Suppressor macrophage treated with lipopolysaccharide for 1 hour (primary cell): Measurements from ENCODE around the gene PRAMEF5.
"Not testable (repeated sequence)": the region's sequence is repeated elsewhere in the genome, so short reads cannot be mapped to it uniquely, and the experiment has no call there.

Experiments
- DNase-seq, 3 donors: peaks; one replicate each; pipeline ENCODE4 v3.0.0-alpha.2; 2020 to 2022

The PRAMEF5 gene

DNA sequence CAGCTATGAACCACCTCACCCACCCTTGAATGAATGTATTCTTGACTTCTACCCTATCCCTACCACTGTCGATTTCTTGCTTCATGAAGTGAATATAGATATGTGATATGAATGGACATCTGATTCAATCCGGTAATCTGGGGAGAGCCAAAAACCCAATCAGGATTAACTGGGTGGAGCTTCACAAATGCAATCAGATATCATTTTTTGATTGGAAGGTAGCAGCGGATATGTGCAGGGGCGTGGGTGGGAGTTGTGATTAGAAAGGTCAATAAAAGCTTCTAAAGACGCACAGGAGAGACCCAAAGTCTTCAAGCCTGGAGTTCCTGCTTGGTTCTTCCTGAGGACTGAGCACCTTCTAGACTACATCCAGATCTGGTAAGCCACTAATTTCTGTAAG lies at the start of gene PRAMEF5:
TSS of gene PRAMEF5 (plus strand) at position 301 of the 400 bp plus-strand sequence. CDS start 5,071 bp downstream, outside the sequence.
- not testable (repeated sequence) for DNase-seq

DNA sequence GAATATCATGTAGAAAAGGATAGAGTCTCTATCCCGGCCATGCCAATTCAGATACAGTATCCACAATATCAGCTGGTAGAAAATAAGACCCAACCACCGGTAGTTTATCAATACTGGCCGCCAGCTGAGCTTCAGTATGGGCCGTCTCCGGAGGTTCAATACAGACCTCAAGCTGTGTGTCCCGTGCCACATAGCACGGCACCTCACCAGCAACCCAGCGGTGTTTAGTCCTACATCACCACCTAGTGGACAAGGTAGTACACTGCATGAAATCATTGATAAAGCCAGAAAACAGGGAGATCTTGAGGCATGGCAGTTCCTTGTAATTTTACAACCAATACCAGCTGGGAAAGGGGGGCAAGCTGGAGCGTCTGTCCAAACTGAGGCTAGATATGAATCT lies 45.3 kb upstream of the PRAMEF5 start:
- not testable (repeated sequence) for DNase-seq

DNA sequence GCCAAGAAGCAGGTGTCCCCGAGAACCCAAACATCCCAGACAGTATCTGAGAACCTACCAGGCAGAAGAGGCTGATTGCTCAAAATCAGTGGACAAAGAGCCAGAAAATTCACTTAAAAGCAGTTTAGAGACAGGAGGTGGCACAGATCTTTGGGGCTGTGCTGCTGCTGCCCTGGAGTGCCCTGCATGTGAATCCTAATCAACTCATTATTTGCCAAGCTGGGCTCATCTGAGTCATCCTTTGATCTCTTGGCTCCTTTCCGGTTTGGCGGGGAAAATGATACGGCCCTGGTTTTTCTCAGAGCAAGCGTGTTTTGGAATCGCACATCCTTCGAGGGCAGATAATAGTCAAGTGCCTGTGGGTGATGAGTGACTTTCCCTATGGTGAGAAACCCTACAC lies 37.4 kb upstream of the PRAMEF5 start:
- not testable (repeated sequence) for DNase-seq

DNA sequence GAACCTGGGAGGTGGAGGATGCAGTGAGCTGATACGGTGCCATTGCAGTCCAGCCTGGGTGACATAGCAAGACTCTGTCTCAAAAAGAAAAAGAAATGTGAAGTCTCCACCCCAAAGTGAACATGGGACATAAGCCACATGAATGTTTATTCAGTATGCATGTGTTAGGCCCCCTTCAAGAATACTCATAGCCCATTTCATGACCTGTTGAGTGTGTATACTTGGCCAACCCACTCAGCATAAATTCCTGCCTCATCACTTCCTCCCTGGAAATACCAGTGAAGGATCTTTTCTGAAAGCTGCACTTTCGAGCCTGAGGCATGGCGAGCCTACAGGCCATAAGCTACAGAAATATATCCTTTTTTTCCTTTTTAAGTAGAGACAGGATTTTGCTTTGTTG lies 34.8 kb upstream of the PRAMEF5 start:
- not testable (repeated sequence) for DNase-seq

DNA sequence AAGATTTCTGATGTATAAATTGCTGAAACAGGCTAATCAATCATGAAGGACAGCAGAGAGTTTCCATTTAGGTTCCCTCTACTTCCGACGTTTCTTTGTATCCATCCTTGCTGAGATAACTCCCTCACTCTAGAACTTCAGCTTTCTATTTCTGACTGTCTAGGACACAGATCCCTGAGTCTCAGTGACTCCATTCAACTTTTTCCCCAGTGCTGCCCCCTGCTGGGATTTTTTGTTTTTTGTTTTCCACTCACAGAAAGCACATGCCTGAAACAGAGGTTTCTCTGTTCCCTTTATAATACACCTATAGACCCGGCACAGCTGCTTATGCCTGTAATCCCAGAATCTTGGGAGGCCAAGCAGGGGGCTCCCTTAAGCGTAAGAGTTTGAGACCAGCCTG lies 31.2 kb upstream of the PRAMEF5 start:
- DNase-seq, result not testable (repeated sequence)

DNA sequence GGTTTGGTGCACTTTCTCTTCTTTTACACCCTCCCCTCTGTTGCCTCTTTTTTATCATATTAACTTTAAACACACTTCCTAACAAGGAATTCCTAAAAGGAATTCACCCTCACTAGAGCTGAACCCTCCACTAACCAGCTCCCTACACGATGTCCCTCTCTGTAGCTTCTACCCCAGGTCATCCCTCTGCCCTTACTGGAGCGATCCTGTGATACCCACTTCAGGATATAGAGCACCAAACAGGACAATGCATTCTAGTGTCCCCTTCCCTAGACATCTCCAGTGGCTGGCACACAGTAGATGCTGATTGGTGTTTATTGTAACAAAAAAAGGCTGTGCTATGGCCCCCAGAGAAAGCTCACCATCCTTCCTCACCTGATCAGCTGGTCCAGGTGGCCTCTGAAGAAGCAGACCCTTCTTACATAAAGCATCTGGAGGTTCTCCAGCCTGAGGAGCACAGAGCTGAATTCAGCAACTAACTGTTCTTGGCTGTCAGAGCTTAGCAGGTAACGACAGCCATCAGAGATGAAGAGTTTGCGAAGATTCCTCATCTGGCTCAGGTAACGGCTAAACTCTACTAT lies 29.4 kb upstream of the PRAMEF5 start:
- no peak for DNase-seq

DNA sequence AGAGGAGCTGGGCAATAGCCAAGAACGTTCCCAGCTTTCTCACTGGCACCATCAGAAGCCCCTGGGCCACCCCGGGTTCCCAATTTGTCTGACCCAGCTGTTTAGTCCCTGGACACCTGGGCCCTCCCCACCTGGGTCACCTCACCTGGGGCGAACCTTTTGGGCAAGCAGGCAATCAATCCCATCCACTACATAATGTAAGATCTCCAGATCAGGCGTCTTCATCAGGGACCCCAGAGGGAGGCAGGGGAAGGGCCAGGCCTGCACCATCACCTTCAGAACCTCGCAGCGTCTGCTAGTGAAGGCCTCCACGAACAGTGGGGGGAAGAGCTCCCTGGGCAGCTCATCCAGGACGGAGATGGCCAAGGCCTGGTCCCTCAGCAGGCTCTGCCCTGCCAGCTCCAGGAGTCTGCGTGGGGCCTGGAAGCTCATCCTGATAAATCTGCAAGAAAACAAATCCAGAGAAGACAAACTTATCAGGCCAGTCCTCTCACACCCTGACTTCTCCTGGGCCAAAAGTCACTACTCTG lies 28.3 kb upstream of the PRAMEF5 start, which contains the start of gene PRAMEF18:
TSS of gene PRAMEF18 (minus strand) at position 480 of the 530 bp plus-strand sequence. CDS start at position 432, 48 bp downstream.
- not testable (repeated sequence) for DNase-seq

DNA sequence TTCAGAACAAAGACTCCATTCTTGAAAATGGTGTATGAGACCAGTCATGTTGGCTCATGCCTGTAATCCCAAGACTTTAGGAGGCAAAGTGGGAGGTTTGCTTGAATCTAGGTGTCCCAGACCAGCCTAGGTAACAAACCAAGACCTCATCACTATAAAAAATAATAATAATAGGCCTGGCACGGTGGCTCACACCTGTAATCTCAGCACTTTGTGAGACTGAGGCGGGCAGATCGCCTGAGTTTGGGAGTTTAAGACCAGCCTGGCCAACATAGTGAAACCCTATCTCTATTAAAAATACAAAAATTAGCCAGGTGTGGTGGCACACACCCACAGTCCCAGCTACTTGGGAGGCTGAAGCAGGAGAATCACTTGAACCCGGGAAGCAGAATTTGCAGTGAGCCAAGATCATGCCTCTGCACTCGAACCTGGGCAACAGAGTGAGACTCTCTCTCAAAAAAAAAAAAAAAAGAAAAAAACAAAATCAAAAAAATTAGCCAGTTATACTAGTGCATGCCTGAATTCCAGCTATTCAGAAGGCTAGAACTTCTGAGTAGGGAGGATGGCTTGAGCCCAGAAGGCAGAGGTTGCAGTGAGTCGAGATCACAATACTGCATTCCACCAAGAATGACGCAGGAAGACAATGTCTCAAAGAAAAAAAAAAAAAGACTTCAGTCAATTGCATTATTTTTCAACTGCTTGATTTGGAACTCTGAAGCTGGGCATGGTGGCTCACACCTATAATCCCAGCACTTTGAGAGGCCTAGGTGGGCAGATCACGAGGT lies 26.5 kb upstream of the PRAMEF5 start:
- DNase-seq, result not testable (repeated sequence)

DNA sequence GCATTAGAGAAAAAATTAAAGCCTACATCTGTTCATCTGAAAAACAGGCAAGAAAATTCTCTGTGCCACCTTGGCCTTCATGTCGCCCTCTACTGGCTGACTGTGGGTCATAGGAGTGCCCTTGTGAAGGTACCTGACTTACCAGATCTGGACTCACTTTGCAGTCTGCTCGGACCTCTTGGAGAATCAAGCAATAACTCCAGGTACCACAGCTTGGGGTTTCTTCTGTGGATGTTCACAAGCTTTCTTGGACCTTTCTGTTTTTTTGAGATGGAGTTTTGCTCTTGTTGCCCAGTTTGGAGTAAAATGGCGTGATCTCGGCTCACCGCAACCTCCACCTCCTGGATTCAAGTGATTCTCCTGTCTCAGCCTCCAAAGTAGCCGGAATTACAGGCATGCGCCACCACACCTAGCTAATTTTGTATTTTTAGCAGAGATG lies 25.6 kb upstream of the PRAMEF5 start:
- DNase-seq, result peak; percentile 45 to 66 (median 57)

DNA sequence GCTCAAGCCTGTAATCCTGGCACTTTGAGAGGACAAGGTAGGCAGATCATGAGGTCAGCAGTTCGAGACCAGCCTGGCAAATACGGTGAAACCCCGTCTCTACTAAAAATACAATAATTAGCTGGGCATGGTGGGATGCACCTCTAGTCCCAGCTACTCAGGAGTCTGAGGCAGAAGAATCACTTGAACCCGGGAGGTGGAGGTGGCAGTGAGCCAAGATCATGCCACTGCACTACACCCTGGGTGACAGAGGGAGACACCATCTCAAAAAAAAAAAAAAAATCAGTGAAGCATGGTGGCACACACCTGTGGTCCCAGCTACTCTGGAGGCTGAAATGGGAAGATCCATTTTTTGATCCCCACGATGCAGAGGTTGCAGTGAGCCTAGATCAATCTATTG lies 23.9 kb upstream of the PRAMEF5 start:
- not testable (repeated sequence) for DNase-seq

DNA sequence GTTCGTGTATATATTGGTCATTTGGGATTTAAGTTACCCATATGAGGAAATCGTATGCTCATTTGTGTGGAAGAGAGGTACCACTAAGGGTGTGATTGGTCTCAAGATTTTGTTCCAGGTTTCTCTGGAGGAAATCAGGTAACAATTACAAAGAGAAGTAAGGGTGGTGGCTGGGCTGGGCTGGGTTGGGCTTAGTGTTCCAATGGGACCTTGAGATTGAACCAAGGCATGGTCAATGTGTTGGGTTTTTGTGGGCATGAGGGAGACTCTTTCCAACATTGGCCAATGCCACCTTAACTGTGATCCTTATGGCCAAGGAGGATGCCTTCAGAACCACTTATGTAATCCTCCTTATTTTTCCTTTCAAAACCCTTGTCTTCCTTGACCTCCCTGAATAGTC lies 23.4 kb upstream of the PRAMEF5 start:
- DNase-seq, result not testable (repeated sequence)

DNA sequence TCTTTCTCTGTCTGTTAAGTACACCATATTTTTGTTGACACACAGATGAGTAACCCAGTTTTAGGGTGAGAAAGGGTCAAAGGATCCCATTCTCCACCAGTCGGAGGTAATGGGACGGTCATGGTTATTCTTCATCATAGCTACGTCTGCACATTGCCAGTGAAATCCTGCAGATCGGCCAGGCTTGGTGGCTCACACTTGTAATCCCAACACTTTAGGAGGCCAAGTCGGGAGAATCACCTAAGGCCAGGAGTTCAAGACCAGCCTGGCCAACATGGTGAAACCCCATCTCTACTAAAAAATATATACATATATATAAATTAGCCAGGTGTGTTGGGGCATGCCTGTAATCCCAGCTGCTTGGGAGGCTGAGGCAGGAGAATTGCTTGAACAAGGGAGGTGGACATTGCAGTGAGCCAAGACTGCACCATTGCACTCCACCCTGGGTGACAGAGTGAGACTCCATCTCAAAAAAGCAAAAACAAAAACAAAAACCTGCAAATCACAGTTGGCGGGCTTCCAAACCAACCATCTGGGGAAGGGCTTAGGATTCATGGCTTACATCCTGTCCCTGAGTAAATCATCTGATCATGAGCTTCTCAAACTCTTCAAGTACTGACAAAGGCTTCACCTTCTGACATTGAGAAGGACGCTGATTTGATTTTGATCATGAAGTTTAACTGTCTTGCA lies 22.8 kb upstream of the PRAMEF5 start:
- not testable (repeated sequence) for DNase-seq

DNA sequence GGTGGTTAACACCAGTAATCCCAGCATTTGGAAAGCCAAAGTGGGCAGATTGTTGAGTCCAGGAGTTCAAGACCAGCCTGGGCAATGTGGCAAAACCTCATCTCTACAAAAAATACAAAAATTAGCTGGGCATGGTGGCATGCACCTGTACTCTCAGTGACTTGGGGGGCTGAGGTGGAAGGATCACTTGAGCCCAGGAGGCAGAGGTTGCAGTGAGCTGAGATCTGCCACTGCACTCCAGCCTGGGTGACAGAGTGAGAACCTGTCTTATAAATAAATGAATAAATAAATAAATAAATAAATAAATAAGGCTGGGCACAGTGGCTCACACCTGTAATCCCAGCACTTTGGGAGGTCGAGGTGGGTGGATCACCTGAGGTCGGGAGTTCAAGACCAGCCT lies 21.9 kb upstream of the PRAMEF5 start:
- not testable (repeated sequence) for DNase-seq

DNA sequence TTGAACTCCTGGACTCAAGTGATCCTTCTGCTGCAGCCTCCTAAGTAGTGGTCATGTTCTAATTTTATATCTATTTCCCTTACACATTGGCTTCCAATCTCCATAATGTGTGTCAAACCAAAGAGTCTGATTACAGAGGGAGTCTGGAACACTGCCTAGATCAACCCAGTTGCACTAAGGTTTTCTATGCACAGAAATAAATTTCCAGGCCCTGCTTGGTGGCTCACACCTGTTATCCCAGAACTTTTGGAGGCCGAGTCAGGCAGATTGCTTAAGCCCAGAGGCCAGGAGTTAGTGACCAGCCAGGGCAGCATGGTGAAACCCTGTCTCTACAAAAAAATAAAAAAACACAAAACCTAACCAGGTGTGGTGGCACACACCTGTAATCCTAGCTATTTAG lies 19.9 kb upstream of the PRAMEF5 start:
- DNase-seq, result not testable (repeated sequence)

DNA sequence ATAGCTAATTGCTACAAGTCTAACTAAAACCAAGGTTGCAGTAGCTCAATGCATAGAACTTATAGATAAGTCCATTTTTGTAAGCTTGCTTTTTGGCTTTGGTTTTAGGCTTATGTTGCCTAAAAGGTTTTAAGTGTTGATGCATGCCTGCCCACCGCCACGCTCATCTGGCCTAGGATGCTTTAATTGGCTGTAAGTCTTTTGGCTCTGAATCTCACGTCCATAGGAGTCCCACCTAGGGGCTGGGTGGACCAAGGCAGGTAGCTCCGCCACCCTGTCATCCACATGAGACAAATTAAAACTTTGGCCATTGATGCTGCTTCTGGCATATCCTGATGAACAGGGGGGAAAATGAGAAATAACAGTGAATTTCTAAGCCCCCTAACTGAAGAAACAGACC lies 16.4 kb upstream of the PRAMEF5 start:
- not testable (repeated sequence) for DNase-seq

DNA sequence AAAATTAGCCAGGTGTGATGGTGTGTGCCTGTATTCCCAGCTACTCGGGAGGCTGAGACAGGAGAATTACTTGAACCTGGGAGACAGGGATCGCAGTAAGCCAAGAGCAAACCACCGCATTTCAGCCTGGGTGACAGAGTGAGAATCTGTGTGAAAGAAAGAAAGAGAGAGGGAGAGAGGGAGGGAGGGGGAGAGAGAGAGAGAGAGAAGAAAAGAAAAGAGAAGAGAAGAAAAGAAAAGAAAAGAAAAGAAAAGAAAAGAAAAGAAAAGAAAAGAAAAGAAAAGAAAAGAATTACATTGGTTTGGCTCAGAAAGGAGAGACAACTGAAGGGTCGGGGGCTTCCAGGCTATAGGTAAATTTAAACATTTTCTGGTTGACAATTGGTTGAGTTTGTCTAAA lies 14.4 kb upstream of the PRAMEF5 start:
- DNase-seq, result not testable (repeated sequence)

DNA sequence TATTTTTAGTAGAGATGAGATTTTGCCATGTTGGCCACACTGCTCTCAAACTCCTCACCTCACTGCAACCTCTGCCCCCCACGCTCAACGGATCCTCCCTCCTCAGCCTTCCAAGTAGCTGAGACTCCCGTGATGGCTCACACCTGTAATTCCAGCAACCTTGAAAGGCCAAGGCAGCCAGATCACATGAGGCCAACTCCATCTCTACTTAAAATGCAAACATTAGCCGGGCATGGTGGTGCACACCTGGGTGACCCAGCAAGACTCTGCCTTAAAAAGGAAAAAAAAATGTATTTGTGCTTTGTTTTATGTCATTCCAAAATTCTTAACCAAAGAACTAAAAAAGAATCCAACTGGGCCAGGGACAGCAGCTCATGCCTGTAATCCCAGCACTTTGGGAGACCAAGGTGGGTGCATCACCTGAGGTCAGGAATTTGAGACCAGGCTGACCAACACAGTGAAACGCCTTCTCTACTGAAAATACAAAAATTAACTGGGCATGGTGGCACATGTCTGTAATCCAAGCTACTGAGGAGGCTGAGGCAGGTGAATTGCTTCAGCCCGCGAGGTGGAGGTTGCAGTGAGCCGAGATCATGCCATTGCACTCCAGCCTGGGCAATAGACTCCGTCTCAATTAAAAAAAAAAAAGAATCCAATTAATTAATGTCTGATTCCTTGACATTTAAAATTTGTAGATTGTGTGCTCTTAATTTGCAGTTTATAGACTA lies 10.3 kb upstream of the PRAMEF5 start:
- not testable (repeated sequence) for DNase-seq

DNA sequence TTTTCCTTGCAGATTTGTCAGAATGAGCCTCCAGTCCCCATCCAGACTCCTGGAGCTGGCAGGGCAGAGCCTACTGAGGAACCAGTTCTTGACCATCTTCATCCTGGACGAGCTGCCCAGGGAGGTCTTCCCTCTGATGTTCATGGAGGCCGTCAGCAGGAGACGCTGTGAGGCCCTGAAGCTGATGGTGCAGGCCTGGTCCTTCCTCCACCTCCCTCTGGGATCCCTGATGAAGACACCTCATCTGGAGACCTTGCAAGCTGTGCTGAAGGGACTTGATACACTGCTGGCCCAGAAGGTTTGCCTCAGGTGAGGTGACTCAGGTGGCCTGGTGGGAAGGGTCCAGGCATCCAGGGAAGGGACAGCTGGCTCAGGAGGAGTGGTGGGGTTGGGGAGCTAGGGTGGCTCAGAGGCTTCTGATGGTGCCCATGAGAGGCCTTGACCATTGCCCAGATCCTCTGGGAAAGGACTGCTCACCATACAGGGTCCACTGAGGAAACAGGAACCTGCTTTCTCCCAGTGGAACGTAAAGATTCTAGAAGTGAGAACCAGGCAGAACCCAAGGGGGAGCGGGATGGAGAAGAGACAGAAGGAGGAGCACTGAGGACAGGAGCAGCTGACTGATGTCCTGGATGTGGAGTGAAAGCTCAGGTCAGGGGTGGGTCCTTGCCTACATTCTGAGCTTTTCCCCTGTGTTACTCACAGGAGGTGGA lies 8.0 kb upstream of the PRAMEF5 start:
- not testable (repeated sequence) for DNase-seq

DNA sequence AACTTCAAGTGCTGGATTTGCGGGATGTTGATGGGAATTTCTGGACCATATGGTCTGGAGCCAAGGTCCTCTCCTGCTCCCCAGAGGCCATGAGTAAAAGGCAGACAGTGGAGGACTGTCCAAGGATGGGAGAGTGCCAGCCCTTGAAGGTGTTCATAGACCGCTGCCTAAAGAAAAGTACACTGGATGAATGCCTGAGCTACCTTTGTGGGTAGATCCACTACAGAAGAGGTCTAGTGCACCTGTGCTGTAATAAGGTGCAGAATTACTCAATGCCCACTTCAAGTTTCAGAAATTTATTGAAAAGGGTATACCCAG lies 7.5 kb upstream of the PRAMEF5 start:
- not testable (repeated sequence) for DNase-seq

DNA sequence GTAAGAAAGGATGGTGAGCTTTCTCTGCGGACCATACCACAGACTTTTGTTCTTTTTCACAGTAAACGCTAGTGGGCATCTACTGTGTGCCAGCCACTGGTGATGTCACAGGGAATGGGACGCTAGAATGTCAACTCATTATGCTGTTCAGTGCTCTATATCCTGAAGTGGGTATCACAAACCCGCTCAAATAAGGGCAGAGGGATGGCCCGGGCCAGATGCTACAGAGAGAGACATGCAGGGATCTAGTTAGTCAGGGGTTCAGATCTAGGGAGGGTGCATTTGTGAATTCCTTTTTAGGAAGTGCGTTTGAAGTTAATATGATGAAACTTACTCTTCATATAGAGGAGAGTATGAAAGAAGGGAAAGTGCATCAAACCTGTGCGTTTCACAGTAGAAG lies 6.9 kb upstream of the PRAMEF5 start:
- not testable (repeated sequence) for DNase-seq

DNA sequence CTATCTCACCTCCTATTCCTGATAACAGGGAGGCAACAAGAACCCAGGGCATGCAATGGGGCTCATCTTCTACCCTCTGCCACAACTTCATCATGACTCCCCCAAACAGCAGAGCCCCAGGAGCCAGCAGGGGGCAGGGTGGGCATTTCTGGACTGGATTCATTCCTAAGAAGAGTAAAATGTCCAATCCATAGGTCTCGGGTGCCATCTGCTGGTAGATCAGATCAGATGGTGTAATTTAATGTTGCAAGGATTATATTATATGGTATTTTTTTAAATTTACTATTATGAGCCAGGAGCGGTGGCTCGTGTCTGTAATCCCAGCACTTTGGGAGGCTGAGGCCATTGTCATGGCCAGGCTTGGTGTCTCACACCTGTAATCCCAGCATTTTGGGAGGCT lies 11.1 kb downstream of the PRAMEF5 start:
- DNase-seq, result not testable (repeated sequence)

DNA sequence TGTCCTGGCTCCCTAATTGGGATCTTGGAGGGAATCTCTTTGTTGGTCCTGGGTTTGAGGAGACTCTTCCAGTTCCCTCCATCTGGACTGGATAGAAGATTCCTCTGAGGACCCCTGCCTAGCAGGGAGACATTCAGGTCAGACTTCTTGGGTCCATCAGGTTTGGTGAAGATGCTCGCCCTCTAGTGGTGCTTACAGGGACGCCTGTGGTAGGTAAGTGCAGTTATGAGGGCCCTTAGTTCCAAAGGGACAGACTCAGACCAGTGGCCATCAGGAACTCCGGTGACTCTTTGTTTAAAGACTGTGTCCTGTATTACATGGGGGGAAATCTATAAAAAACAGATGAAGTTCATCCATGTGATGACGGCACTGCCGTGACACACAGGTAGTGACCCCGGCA lies 23.0 kb downstream of the PRAMEF5 start:
- peak in 2 of 3 donors; percentile 0 to 16 for DNase-seq
